DND-41 (cell line): ENCODE data around the gene IGFBP7.

ENCODE experiments used
- CTCF ChIP-seq: IDR thresholded peaks from 2 replicates; pipeline ENCODE4 v1.5.1; 2012; ENCODE audit warnings: borderline replicate concordance, low read length, moderate library complexity, mild to moderate bottlenecking; ENCODE audit not compliant: poor library complexity, severe bottlenecking; ENCODE audit errors: extremely low read depth
- EZH2 ChIP-seq: IDR thresholded peaks from 3 replicates; pipeline ENCODE4 v1.6.1; 2012; ENCODE audit warnings: borderline replicate concordance, low read depth, mild to moderate bottlenecking, moderate library complexity, low read length, inconsistent platforms; ENCODE audit not compliant: severe bottlenecking

GRCh38 chr4:57158762-57159161 is 48.6 kb upstream of the IGFBP7 start:
- TF ChIP-seq CTCF = no peak
- no peak for TF ChIP-seq EZH2
